Central memory CD8-positive, alpha-beta T cell (primary cell): ENCODE data around the gene PRKCE.
"Not testable (repeated sequence)": the region's sequence is repeated elsewhere in the genome, so short reads cannot be mapped to it uniquely, and the experiment has no call there.

ENCODE experiments used
- ATAC-seq: fragments of 150-1000 bp; cut with Tn5 transposase; replicated peaks from 2 replicates; pipeline ENCODE4 v1.10.0; 2022; ENCODE audit warnings: mild to moderate bottlenecking, moderate FRiP score, moderate number of reproducible peaks; ENCODE audit not compliant: poor library complexity, severe bottlenecking; ENCODE audit errors: extremely low read depth
- DNase-seq, 2 donors: peaks; one replicate each; pipeline ENCODE4 v3.0.0; 2021; ENCODE audit warnings: low spot score in 2 of 2
- H3K27ac Mint-ChIP-seq: one replicate; pipeline ENCODE4 v1.8.0; 2022; ENCODE audit warnings: low read depth, mild to moderate bottlenecking, moderate library complexity, mixed read lengths
- H3K27me3 Mint-ChIP-seq: one replicate; pipeline ENCODE4 v1.8.0; 2022; ENCODE audit warnings: mixed read lengths
- H3K36me3 Mint-ChIP-seq: one replicate; pipeline ENCODE4 v1.8.0; 2022; ENCODE audit warnings: mild to moderate bottlenecking, moderate library complexity, mixed read lengths; ENCODE audit not compliant: insufficient read depth
- H3K4me1 Mint-ChIP-seq: one replicate; pipeline ENCODE4 v1.8.0; 2022; ENCODE audit warnings: mixed read lengths
- H3K4me3 Mint-ChIP-seq: one replicate; pipeline ENCODE4 v1.8.0; 2022; ENCODE audit warnings: mild to moderate bottlenecking, moderate library complexity, mixed read lengths
- H3K9me3 Mint-ChIP-seq: one replicate; pipeline ENCODE4 v1.8.0; 2022; ENCODE audit warnings: mixed read lengths

The PRKCE gene

DNA sequence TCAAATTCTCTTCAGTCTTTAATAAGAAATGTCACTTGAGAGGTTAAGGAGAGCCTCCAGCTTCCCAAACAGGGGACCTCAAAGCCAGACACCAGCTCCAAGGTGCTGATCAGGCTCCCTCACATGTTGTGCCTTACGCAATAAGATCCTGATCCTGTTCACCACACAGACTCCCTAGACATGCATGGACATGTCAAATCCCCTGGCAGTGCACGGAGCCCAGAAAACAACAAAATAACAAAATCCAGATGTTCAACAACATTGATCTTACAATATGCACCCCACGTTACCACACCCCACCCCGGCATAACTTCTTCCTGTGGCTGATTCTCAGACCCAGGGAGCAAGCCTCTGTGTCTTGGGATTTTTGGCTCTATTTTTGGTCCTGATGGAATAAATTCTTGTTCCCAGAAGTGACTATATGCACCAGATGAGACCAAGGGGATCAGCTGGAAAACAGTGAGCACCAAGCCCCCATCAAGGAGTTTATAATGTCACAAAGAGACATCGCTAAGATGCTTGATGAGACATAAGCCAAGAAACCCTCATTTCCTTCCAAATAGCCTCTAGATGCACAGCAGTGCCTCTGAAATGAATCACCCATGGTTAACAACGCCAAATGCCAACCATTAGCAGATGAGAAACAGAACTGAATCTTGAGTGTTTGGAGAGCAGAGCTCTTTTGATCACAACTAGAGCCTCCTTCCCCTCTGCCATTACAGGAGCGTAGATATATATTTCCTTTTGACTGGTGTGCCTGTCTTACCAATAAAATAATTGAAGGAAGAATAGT lies 198.2 kb downstream of the PRKCE start:
- no peaks in the 10 kb centered on the region for H3K9me3 Mint-ChIP-seq
- ATAC-seq (no peak), DNase-seq (no peak)
- no peak overlapping the region for H3K27ac Mint-ChIP-seq
- H3K4me3 Mint-ChIP-seq: no peak overlapping the region
- H3K27me3 Mint-ChIP-seq: no peaks in the 10 kb centered on the region
- peaks cover 9% of the 10 kb centered on the region for H3K4me1 Mint-ChIP-seq
- peaks cover 2% of the 10 kb centered on the region for H3K36me3 Mint-ChIP-seq

DNA sequence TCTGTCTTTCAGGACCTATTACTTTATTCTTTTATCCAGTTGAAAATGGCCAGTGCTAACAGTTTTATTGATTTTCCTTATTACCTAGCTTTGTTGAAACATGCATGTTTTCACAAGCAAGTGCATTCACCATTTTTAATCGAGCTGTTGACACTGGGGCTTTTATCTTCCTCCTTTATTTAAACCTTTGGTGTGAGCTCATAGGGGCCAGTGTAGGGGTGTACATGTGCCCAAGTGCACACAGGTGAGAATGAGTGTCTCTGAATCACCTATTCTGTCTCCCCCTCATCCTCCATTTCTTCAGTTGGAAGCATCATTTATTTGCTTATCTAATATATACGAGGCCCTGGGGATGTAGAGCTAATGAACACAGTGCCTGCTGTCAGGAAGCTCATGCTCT lies 199.1 kb downstream of the PRKCE start:
- Mint-ChIP-seq H3K27me3 (no peaks in the 10 kb centered on the region), H3K4me3 (no peak overlapping the region), H3K4me1 (peaks cover 12% of the 10 kb centered on the region), H3K27ac (no peak overlapping the region), H3K36me3 (peaks cover 2% of the 10 kb centered on the region), H3K9me3 (no peaks in the 10 kb centered on the region)
- ATAC-seq (no peak), DNase-seq (no peak)

- DNase-seq (no peak), ATAC-seq (no peak)
- Mint-ChIP-seq H3K4me1 (peaks cover 12% of the 10 kb centered on the region), H3K9me3 (no peaks in the 10 kb centered on the region), H3K27me3 (no peaks in the 10 kb centered on the region), H3K36me3 (peaks cover 2% of the 10 kb centered on the region), H3K4me3 (no peak overlapping the region), H3K27ac (no peak overlapping the region)
These were observed 199.6 kb downstream of the PRKCE start for GRCh38 chr2:45851111-45851510.

GRCh38 chr2:45851576-45852304 lies 200.3 kb downstream of the PRKCE start:
- Mint-ChIP-seq H3K27me3 (no peaks in the 10 kb centered on the region), H3K9me3 (no peaks in the 10 kb centered on the region), H3K36me3 (peaks cover 2% of the 10 kb centered on the region), H3K4me1 (peaks cover 12% of the 10 kb centered on the region), H3K27ac (no peak overlapping the region), H3K4me3 (no peak overlapping the region)
- no peak for DNase-seq
- ATAC-seq: no peak

- Mint-ChIP-seq H3K9me3 (no peaks in the 10 kb centered on the region), H3K36me3 (peaks cover 2% of the 10 kb centered on the region), H3K4me3 (no peak overlapping the region), H3K27ac (no peak overlapping the region), H3K27me3 (no peaks in the 10 kb centered on the region), H3K4me1 (peaks cover 12% of the 10 kb centered on the region)
- DNase-seq (no peak), ATAC-seq (no peak)
These were observed 201.1 kb downstream of the PRKCE start for GRCh38 chr2:45852450-45853150.

DNA sequence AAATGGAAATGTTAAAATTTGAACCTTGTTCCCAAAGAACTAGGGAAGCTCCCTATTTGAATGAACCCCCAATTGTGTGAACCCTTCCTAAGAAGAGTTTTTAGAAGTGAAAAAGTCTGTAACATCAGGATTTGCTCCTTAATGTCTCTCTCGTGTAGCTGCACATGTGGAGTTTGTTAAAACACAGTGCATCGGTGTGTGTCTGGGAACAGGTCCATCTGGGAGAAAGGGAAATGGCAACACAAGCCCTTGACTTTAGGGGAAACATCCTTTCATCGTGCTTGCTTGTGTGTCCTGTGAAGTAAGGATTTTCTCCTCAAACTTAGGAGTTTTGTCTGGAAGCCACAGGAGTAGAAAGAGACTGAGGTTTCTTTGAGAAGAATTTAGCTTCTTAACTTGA lies 203.9 kb downstream of the PRKCE start:
- H3K4me1 Mint-ChIP-seq: peaks cover 20% of the 10 kb centered on the region
- DNase-seq (no peak), ATAC-seq (no peak)
- no peak overlapping the region for H3K4me3 Mint-ChIP-seq
- no peaks in the 10 kb centered on the region for H3K9me3 Mint-ChIP-seq
- H3K27ac Mint-ChIP-seq: no peak overlapping the region
- peaks cover 2% of the 10 kb centered on the region for H3K36me3 Mint-ChIP-seq
- no peaks in the 10 kb centered on the region for H3K27me3 Mint-ChIP-seq

- DNase-seq (no peak), ATAC-seq (no peak)
- Mint-ChIP-seq H3K4me1 (peaks cover 28% of the 10 kb centered on the region), H3K27me3 (no peaks in the 10 kb centered on the region), H3K9me3 (no peaks in the 10 kb centered on the region), H3K36me3 (peaks cover 3% of the 10 kb centered on the region), H3K27ac (no peak overlapping the region), H3K4me3 (no peak overlapping the region)
These were observed 205.2 kb downstream of the PRKCE start for GRCh38 chr2:45856391-45857274.

DNA sequence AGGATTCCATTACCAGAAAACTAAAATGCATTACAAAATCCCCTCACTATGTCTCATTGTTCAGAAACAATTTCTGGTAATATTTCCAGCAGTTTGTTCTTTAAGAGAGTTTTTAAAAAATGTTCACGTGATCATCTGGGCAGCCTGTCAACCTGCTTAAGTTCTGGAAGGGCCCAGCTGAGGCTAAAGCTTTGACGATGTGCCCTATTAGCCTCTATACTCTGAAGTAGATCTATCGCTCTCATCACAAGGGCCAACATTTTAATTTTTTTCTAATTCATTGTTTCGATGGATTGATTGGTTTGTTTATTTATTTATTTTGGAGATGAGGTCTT lies 205.8 kb downstream of the PRKCE start:
- ATAC-seq (no peak), DNase-seq (no peak)
- peaks cover 31% of the 10 kb centered on the region for H3K4me1 Mint-ChIP-seq
- H3K4me3 Mint-ChIP-seq: no peak overlapping the region
- no peak overlapping the region for H3K27ac Mint-ChIP-seq
- H3K27me3 Mint-ChIP-seq: no peaks in the 10 kb centered on the region
- H3K36me3 Mint-ChIP-seq: peaks cover 3% of the 10 kb centered on the region
- no peaks in the 10 kb centered on the region for H3K9me3 Mint-ChIP-seq

GRCh38 chr2:45857867-45858520 lies 206.5 kb downstream of the PRKCE start:
- Mint-ChIP-seq H3K4me1 (peaks cover 33% of the 10 kb centered on the region), H3K27ac (no peak overlapping the region), H3K9me3 (no peaks in the 10 kb centered on the region), H3K4me3 (no peak overlapping the region), H3K36me3 (peaks cover 3% of the 10 kb centered on the region), H3K27me3 (no peaks in the 10 kb centered on the region)
- ATAC-seq: no peak
- DNase-seq: no peak

DNA sequence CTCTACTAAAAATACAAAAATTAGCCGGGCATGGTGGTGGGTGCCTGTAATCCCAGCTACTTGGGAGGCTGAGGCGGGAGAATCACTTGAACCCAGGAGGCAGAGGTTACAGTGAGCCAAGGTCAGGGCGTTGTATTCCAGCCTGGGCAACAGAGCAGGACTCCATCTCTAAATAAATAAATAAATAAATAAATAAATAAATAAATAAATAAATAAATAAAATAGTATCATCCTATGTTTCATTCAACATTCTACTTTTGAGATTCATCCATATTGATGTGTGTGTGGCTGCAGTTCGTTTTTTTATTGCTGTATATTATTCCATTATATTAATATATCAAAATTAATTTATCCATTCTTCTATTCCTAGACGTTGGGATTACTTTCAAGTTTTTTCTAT lies 207.4 kb downstream of the PRKCE start:
- H3K4me1 Mint-ChIP-seq: peaks cover 33% of the 10 kb centered on the region
- H3K36me3 Mint-ChIP-seq, H3K9me3 Mint-ChIP-seq, ATAC-seq, DNase-seq, H3K4me3 Mint-ChIP-seq, H3K27me3 Mint-ChIP-seq, H3K27ac Mint-ChIP-seq: not testable (repeated sequence)

- H3K36me3 Mint-ChIP-seq: peaks cover 3% of the 10 kb centered on the region
- no peak for DNase-seq
- no peaks in the 10 kb centered on the region for H3K27me3 Mint-ChIP-seq
- no peak overlapping the region for H3K27ac Mint-ChIP-seq
- H3K4me3 Mint-ChIP-seq: no peak overlapping the region
- ATAC-seq: no peak
- H3K9me3 Mint-ChIP-seq: no peaks in the 10 kb centered on the region
- H3K4me1 Mint-ChIP-seq: peaks cover 33% of the 10 kb centered on the region
These were observed 208.2 kb downstream of the PRKCE start for GRCh38 chr2:45859682-45860081.
